HepG2 (cell line): Measurements from ENCODE around the gene L3MBTL4. TPM values are rescaled to one million over a fixed set of nuclear protein-coding genes. Genes with fewer than 3 reads are reported as not detected.

Experiments
- ATAC-seq: fragments of 200-7000 bp; cut with Tn5 transposase; 3 replicates; pipeline ENCODE4 v1.9.1; 2020; ENCODE audit warnings: mild to moderate bottlenecking, moderate library complexity
- BruUV-seq: library from RNA; stranded (reverse); fragments of 400-500 nt; replicated peaks from 2 replicates; lab custom pipeline; 2021; lab: Mats Ljungman, UMichigan
- CTCF ChIA-PET: fragments of 300-600 bp; formaldehyde crosslinking; extraction: SDS; loops from one replicate; lab custom pipeline; 2021; ENCODE audit warnings: low total read pairs, inconsistent platforms, low intra/inter-chr PET ratio; lab: Yijun Ruan, JAX
- POLR2A ChIA-PET: fragments of 350-600 bp; sonication (Branson Sonifier 250); formaldehyde crosslinking; loops from one replicate; lab custom pipeline; 2020; ENCODE audit warnings: antibody characterized with exemption, inconsistent platforms; lab: Yijun Ruan, JAX
- DNase-seq: peaks from one replicate; pipeline ENCODE4 v3.0.0-alpha.2; 2015; ENCODE audit warnings: low spot score
- FAIRE-seq: peaks from 3 replicates; lab custom pipeline; 2011; peaks lifted over from hg19 to GRCh38; lab: Jason Lieb, UNC
- H2AFZ ChIP-seq: one replicate; pipeline ENCODE4 v1.6.1; 2011; ENCODE audit warnings: low read length, inconsistent platforms
- H3K27ac ChIP-seq: fragments of 300-600 bp; 3 replicates; pipeline ENCODE4 v1.8.0; 2011; ENCODE audit warnings: mixed run types, mild to moderate bottlenecking, mixed read lengths, low read length, inconsistent platforms; ENCODE audit not compliant: insufficient read depth; ENCODE audit errors: extremely low read length
- H3K27me3 ChIP-seq, 2 experiments: fragments of 200-600 bp in 1 of 2; 2 replicates in 1 of 2; 3 replicates in 1 of 2; pipeline versions ENCODE4 v1.6.0 to v1.8.0; 2011; ENCODE audit warnings: low read length in 2 of 2, mild to moderate bottlenecking in 2 of 2, moderate library complexity in 2 of 2, inconsistent platforms in 1 of 2; ENCODE audit not compliant: insufficient read depth in 2 of 2, control insufficient read depth in 1 of 2
- H3K36me3 ChIP-seq, 2 experiments: fragments of 200-600 bp in 1 of 2; replicated peaks in 1 of 2; 2 replicates in 1 of 2; 3 replicates in 1 of 2; pipeline versions ENCODE4 v1.5.1 to v1.8.0; 2011; ENCODE audit warnings: low read length in 2 of 2, inconsistent platforms in 1 of 2; ENCODE audit not compliant: insufficient read depth in 2 of 2, control insufficient read depth in 1 of 2
- H3K4me1 ChIP-seq: 2 replicates; pipeline ENCODE4 v1.5.1; 2012; ENCODE audit warnings: low read length, inconsistent platforms; ENCODE audit not compliant: insufficient read depth
- H3K4me2 ChIP-seq: 2 replicates; pipeline ENCODE4 v1.6.0; 2011; ENCODE audit warnings: low read depth, low read length, inconsistent platforms
- H3K4me3 ChIP-seq, 3 experiments: fragments of 200-600 bp in 1 of 3; sonication (generic), shearing (Covaris generic) in 1 of 3; replicated peaks in 1 of 3; 2 replicates each; pipeline ENCODE4 v1.5.1; 2011 to 2016; ENCODE audit warnings: low read length in 3 of 3, inconsistent platforms in 2 of 3, low read depth in 2 of 3, mild to moderate bottlenecking in 2 of 3, control low read depth in 1 of 3, mixed read lengths in 1 of 3; ENCODE audit not compliant: insufficient read depth in 1 of 3
- H3K79me2 ChIP-seq: one replicate; pipeline ENCODE4 v1.6.1; 2011; ENCODE audit warnings: low read length, inconsistent platforms; ENCODE audit not compliant: insufficient read depth
- H3K9ac ChIP-seq: 2 replicates; pipeline ENCODE4 v1.6.0; 2011; ENCODE audit warnings: mild to moderate bottlenecking, low read depth, low read length, inconsistent platforms; ENCODE audit not compliant: insufficient read depth
- H3K9me3 ChIP-seq: 2 replicates; pipeline ENCODE4 v1.5.1; 2012; ENCODE audit warnings: mild to moderate bottlenecking, low read length
- H4K20me1 ChIP-seq: 2 replicates; pipeline ENCODE4 v1.6.0; 2011; ENCODE audit warnings: inconsistent platforms, mild to moderate bottlenecking, low read length, moderate library complexity; ENCODE audit not compliant: insufficient read depth
- RCOR2 ChIP-seq: IDR thresholded peaks from 2 replicates; pipeline ENCODE4 v1.6.1; 2016; ENCODE audit warnings: missing biosample characterization, missing genetic modification reagents
- ZNF331 ChIP-seq: sonication (generic); formaldehyde crosslinking; IDR thresholded peaks from 2 replicates; pipeline ENCODE4 v1.4.0; 2020; ENCODE audit warnings: missing genetic modification reagents
- ZNF556 ChIP-seq: sonication (generic); formaldehyde crosslinking; IDR thresholded peaks from 2 replicates; pipeline ENCODE4 v1.4.0; 2020; ENCODE audit warnings: mild to moderate bottlenecking, missing genetic modification reagents, borderline replicate concordance
- ZNF766 ChIP-seq: sonication (generic); formaldehyde crosslinking; IDR thresholded peaks from 2 replicates; pipeline ENCODE4 v1.5.0; 2020; ENCODE audit warnings: missing genetic modification reagents, borderline replicate concordance
- WGBS: methylation state at CpG from one replicate; pipeline ENCODE4 v1.1.6; 2017; ENCODE audit warnings: low lambda C conversion rate; 5-methylcytosine and 5-hydroxymethylcytosine counted together
- in situ Hi-C: cut with HindIII; loops from 2 replicates; pipeline ENCODE4 v1.10.0; 2017; ENCODE audit warnings: low pct_unique_long_range_greater_than_20kb; ENCODE audit not compliant: extremely low pct_ligation_motif_present
- intact Hi-C: fragments of 100-400 bp; cut with micrococcal nuclease; formaldehyde crosslinking; loops from one replicate; pipeline ENCODE4 v1.10.0; 2022; ENCODE audit not compliant: unreplicated experiment
- polyA plus RNA-seq, 8 experiments: library from polyadenylated mRNA; depleted of rRNA in 3 of 8; stranded (reverse) in 7 of 8; unstranded in 1 of 8; fragments of >200 nt; fragmentation: Illumina TruSeq in 4 of 8; extraction: Trizol in 4 of 8; gene quantifications; 2 replicates each; pipeline versions ENCODE4 v1.2.1 to v1.2.3, GENCODE V29; 2011 to 2016; ENCODE audit warnings: low read depth in 4 of 8, missing spikeins in 1 of 8, mixed read lengths in 1 of 8; ENCODE audit not compliant: insufficient read depth in 1 of 8
- total RNA-seq, 5 experiments: library from RNA; depleted of rRNA; stranded (reverse); fragments of >200 nt; fragmentation: Illumina TruSeq; extraction: Trizol; gene quantifications; 2 replicates each; pipeline ENCODE4 v1.2.3, GENCODE V29; 2016; ENCODE audit warnings: low read depth in 1 of 5

Gene L3MBTL4
- total and polyA plus RNA-seq, 2 of the 13 experiments (the other 11 are each of a cell fraction or from before 2014, with no cell fraction given) = 10.8 to 13.3 TPM

DNA sequence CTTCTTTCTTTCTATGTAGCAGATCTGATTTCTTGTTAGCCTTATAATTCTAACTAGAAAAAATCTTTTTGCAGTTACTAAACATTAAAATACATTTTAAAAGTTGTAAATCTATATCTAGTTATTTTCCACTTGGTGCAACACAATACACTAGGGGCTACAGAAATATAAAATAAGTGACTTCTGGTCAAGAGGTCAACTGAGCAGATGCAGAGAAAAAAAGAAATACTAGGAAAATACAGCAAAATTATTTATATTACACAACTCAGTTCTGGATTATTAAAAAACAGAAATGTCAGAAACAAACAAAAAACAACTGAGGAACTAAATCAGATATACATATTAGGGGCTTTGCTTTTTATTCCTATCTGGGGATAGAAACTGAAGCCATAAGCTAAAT is 83.9 kb downstream of the L3MBTL4 start:
- ChIA-PET POLR2A (no interaction called here), CTCF (no interaction called here)
- peaks cover 8% of the 10 kb centered on the region for H3K4me1 ChIP-seq
- no peak for ATAC-seq
- no peak overlapping the region for H3K9ac ChIP-seq
- no peaks in the 10 kb centered on the region for H3K36me3 ChIP-seq
- H4K20me1 ChIP-seq = peaks cover 14% of the 10 kb centered on the region
- H3K9me3 ChIP-seq = no peaks in the 10 kb centered on the region
- no peak overlapping the region for H2AFZ ChIP-seq
- H3K27me3 ChIP-seq = no peaks in the 10 kb centered on the region
- H3K27ac ChIP-seq = no peak overlapping the region
- H3K4me3 ChIP-seq = no peak overlapping the region
- no peak for FAIRE-seq
- no TSS peak for BruUV-seq
- H3K79me2 ChIP-seq = peaks cover 6% of the 10 kb centered on the region
- H3K4me2 ChIP-seq = no peak overlapping the region
- DNase-seq = no peak
- in situ Hi-C loops = no loop called here
- intact Hi-C loops = no loop called here
- TF ChIP-seq RCOR2 (CRISPR knock-in tag) (no peak), ZNF331 (CRISPR knock-in tag) (no peak), ZNF556 (CRISPR knock-in tag) (no peak)

DNA sequence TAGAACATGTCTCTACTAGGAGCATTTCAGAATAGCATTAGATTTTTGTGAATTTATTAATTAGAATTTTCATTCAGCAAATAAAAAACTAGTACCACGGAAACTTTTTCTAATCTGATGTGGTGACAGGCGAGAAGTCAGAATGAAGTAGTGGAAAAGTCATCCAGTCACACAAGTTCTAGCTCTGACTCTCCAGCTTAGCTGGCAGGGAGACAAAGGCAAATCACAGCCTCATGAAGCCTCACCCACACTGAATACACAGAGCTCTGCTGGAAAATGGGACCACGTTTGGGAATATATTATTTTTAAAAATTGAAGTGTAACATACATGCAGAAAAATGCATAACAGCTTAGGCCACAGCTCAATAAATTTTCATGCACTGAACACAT is 86.1 kb downstream of the L3MBTL4 start:
- no peak for TF ChIP-seq ZNF766 (CRISPR knock-in tag)
- TF ChIP-seq, all 625 proteins: peak for 0
- no peaks in the 10 kb centered on the region for H3K27me3 ChIP-seq
- no peak for ATAC-seq
- no peak overlapping the region for H2AFZ ChIP-seq
- no peak overlapping the region for H3K27ac ChIP-seq
- ChIA-PET POLR2A (no interaction called here), CTCF (no interaction called here)
- H3K9me3 ChIP-seq = peaks cover 13% of the 10 kb centered on the region
- DNase-seq = no peak
- peaks cover 1% of the 10 kb centered on the region for H3K4me1 ChIP-seq
- intact Hi-C loops (no loop called here), in situ Hi-C loops (no loop called here)
- WGBS = 91% methylated on average over 3 of the region's 3 CpGs
- H3K4me3 ChIP-seq = no peak overlapping the region
- H3K36me3 ChIP-seq = 0 out of 5 replicates have a peak, but pooled peaks cover 0 to 7% of the 10 kb centered on the region in 2 experiments
- BruUV-seq = no TSS peak
- H4K20me1 ChIP-seq = peaks cover 5% of the 10 kb centered on the region; the same call in 1 of the 2 replicates
- no peak for FAIRE-seq
- H3K4me2 ChIP-seq = no peak overlapping the region
- H3K9ac ChIP-seq = no peak overlapping the region
- H3K79me2 ChIP-seq = peaks cover 6% of the 10 kb centered on the region
